ENCODE results near the gene SPEM2.

DNA sequence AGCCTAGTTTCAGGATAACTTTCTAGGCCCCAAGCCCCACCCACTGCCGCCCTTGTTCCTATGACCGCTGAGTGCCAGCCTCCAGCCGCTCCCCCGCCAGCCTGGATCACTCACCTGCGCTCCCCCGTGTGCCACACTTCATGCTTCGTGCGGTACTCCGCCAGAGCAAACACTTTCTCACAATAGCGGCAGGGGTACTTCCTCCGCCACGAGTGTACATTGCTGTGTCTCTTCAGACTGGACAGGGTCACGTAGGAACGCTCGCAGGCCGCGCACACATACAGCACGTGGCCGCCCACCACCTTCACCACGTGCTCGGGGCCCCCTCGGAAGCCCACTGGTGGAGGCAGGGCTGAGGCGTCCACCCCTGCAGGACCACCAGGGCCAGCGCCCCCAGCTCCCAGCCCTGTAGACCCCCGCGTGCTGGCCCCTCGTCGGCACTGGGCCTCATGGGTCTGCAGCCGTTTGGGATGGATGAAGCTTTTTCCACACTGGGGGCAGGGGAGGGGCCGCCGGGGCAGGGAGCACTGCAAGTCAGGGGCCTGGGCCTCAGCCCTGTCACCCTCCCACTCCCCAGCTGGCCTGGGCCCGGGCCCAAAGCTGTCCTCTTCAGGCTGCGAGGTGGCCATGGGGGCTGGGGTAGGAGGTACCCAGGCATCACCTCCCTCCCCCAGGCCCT lies 40.3 kb downstream of the SPEM2 start:
- TF ChIP-seq GATA3 (IDR thresholded peaks at IDR 0.05; ENCODE audit: low read depth, low read length) = no peak
- no peak for TF ChIP-seq GATA2 (IDR thresholded peaks at IDR 0.05; ENCODE audit: low read depth, low read length)
